ENCODE data around the gene PRKCE. TPM values are rescaled to one million over a fixed set of nuclear protein-coding genes. Genes with fewer than 3 reads are reported as not detected.

PRKCE gene
- total RNA-seq, 1 experiment from 2014 or later = 14.8 TPM

GRCh38 chr2:46162329-46163097 lies 511.0 kb downstream of the PRKCE start (continued):
- no peak for TF ChIP-seq REST (IDR thresholded peaks at IDR 0.05; ENCODE audit: low read depth)

DNA sequence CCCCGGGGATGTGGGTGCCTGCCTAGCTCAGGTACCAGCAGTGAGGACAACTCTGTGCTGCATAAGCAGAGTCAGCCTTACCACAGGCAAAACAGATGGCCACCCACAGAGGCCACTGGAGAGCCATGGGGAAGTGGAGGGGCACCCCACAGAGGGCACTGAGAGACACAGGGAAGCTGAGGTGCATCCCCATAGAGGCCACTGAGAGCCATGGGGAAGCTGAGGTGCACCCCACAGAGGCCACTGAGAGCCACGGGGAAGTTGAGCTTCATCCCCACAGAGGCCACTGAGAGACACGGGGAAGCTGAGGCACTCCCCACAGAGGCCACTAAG lies 511.6 kb downstream of the PRKCE start:
- no peaks in the 10 kb centered on the region for H4K20me1 ChIP-seq (ENCODE audit: insufficient read depth)
- intact Hi-C loops (cut with micrococcal nuclease) = no loop called here
- no peak overlapping the region for H2AFZ ChIP-seq (ENCODE audit: low read depth, low read length, poor library complexity, severe bottlenecking)
- no peaks in the 10 kb centered on the region for H3K9me2 ChIP-seq (ENCODE audit: insufficient read depth)
- no peak overlapping the region for H3K9ac ChIP-seq (ENCODE audit: low read length)
- H3K4me3 ChIP-seq (replicated peaks in 1 of 2; ENCODE audit: low read depth in 1 of 2, low read length in 2 of 2) = no peak overlapping the region
- TF ChIP-seq JUND (IDR thresholded peaks at IDR 0.05) (no peak), CEBPB (IDR thresholded peaks at IDR 0.05; ENCODE audit: low read depth) (no peak), TCF7L2 (IDR thresholded peaks at IDR 0.05; ENCODE audit: borderline replicate concordance, extremely low read depth, insufficient read depth, insufficient read length) (no peak), CTCF (IDR thresholded peaks at IDR 0.05 in 2 of 3, conservative IDR thresholded peaks at IDR 0.05 in 1 of 3; ENCODE audit: borderline replicate concordance in 1 of 3, insufficient read depth in 1 of 3, low read depth in 2 of 3, low read length in 2 of 3) (no peak), SIN3A (IDR thresholded peaks at IDR 0.05; ENCODE audit: low read depth) (no peak), POLR2A (IDR thresholded peaks at IDR 0.05; ENCODE audit: borderline replicate concordance, extremely low read depth, insufficient read depth, insufficient read length) (no peak), EZH2 (IDR thresholded peaks at IDR 0.05) (no peak), ATF3 (IDR thresholded peaks at IDR 0.05) (no peak), RAD21 (IDR thresholded peaks at IDR 0.05; ENCODE audit: low read depth) (no peak), CBX3 (IDR thresholded peaks at IDR 0.05; ENCODE audit: low read depth) (no peak), EZH2phosphoT487 (IDR thresholded peaks at IDR 0.05; ENCODE audit: borderline replicate concordance) (no peak), YY1 (IDR thresholded peaks at IDR 0.05; ENCODE audit: extremely low read depth, insufficient replicate concordance, low read depth, low read length) (no peak), POLR2AphosphoS5 (IDR thresholded peaks at IDR 0.05; ENCODE audit: low read depth, low read length) (no peak), EGR1 (IDR thresholded peaks at IDR 0.05; ENCODE audit: low read depth) (no peak)
- TF ChIP-seq, protein P1, sequence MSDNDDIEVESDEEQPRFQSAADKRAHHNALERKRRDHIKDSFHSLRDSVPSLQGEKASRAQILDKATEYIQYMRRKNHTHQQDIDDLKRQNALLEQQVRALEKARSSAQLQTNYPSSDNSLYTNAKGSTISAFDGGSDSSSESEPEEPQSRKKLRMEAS (IDR thresholded peaks at IDR 0.05) = no peak
- TF ChIP-seq, protein P2, sequence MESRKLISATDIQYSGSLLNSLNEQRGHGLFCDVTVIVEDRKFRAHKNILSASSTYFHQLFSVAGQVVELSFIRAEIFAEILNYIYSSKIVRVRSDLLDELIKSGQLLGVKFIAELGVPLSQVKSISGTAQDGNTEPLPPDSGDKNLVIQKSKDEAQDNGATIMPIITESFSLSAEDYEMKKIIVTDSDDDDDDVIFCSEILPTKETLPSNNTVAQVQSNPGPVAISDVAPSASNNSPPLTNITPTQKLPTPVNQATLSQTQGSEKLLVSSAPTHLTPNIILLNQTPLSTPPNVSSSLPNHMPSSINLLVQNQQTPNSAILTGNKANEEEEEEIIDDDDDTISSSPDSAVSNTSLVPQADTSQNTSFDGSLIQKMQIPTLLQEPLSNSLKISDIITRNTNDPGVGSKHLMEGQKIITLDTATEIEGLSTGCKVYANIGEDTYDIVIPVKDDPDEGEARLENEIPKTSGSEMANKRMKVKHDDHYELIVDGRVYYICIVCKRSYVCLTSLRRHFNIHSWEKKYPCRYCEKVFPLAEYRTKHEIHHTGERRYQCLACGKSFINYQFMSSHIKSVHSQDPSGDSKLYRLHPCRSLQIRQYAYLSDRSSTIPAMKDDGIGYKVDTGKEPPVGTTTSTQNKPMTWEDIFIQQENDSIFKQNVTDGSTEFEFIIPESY (IDR thresholded peaks at IDR 0.05; ENCODE audit: extremely low read depth, insufficient replicate concordance, low read length) = no peak
- ATAC-seq (no peak), DNase-seq (ENCODE audit: low read depth, low spot score) (no peak)
- H3K79me2 ChIP-seq (ENCODE audit: insufficient read depth, low read length) = no peaks in the 10 kb centered on the region
- ChIA-PET POLR2A (no interaction called here), CTCF (no interaction called here), RAD21 (ENCODE audit: low non-redundant PET in 1 of 2, low total read pairs in 2 of 2, uncharacterized antibody in 2 of 2, unreplicated experiment in 2 of 2) (no interaction called here)
- H3K27me3 ChIP-seq (ENCODE audit: insufficient read depth, low read length) = no peaks in the 10 kb centered on the region
- H3K4me2 ChIP-seq (ENCODE audit: low read length) = no peak overlapping the region
- BruUV-seq (replicated peaks) = no TSS peak
- peaks cover 11 to 26% of the 10 kb centered on the region in 2 experiments for H3K4me1 ChIP-seq (ENCODE audit: control insufficient read depth in 1 of 2, insufficient read depth in 2 of 2, low read length in 2 of 2)
- no peaks in the 10 kb centered on the region for H3K36me3 ChIP-seq (ENCODE audit: control insufficient read depth in 1 of 2, insufficient read depth in 2 of 2, low read length in 2 of 2)
- no peaks in the 10 kb centered on the region for H3K9me3 ChIP-seq (ENCODE audit: control insufficient read depth in 1 of 2, insufficient read depth in 1 of 2, low read depth in 1 of 2, low read length in 2 of 2)
- no peak overlapping the region for H3K27ac ChIP-seq (ENCODE audit: low read depth, low read length)
